GM20431 (cell line): ENCODE measurements around the gene TNKS1BP1.

Experiments
- in situ Hi-C: fragments of 300-500 bp; cut with MseI, MboI; formaldehyde crosslinking; loops from one replicate; pipeline ENCODE4 v1.15.0; 2020; ENCODE audit warnings: low sequenced_read_pairs; ENCODE audit not compliant: unreplicated experiment

Gene TNKS1BP1

DNA sequence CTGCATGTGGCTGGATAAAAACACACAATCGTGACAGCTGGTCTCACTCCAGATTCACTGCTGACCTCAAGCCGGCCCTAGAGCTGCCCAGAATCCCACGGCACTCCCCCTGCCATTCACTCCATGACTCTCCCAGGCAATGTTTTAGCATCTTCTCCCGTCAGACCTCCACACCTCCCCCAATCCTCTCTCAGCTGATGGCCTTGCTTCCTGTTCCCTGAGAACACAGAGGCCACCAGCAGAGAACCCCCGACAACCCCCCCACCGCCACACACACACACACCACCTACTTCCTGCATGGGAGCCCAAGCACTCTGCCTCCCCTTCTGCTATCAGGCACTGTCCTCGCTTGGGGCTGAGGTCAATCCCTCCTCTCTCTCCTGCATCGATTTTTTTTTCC, 9.3 kb downstream of the TNKS1BP1 start:
- in situ Hi-C loops = no loop called here

DNA sequence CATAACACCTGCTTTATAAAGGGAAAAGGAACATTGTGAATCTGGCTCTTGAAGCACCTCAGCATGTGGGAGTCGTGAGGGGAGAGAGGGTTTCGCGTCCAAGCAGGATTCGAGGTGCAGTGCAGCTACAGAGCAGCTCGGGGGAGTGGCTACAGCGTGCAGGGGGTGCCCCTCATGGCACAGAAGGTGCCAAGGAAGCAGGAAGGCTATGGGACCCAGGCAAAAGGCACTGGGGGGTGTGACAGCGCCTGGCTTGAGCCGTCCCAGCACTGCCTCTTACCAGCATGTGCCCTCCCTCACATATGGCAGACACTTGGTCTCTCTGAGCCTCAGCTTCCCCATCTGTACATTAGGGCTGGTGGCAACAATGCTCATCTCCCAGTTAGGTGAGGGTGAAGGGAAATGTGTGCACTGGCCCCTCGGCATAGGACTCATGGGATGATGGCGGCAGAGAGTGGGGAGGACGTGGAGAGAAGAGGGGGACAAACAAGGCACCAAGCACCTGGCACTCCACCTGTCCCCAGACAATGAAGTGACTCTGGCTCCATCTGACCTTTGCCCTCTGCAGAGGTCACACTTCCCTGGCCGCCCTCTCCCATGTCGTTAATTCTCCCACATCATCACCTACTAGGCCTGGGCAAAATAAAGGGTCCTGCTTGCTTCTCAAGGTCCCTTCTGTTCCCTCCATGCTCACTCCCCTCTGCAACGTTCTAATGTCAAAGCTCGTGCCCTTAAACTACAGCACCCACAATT, 10.4 kb downstream of the TNKS1BP1 start:
- in situ Hi-C loops = no loop called here

DNA sequence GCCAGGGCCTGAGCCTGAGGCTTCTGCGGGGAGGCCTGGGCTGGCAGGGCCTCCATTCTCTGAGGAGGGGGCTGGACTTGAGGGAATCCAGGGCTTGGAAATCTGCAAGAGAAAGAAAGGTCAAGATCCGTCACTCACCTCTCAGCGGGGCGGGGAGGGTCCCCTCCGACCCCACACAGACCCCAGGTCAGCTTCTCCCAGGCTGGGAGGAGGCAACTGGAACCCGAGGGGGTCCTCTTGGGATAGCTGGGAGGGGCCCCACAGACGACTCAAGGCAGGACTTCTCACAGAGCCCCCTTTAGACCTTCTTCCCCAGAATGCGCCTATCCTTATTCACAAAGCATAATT, 11.0 kb downstream of the TNKS1BP1 start:
- in situ Hi-C loops = no loop called here

DNA sequence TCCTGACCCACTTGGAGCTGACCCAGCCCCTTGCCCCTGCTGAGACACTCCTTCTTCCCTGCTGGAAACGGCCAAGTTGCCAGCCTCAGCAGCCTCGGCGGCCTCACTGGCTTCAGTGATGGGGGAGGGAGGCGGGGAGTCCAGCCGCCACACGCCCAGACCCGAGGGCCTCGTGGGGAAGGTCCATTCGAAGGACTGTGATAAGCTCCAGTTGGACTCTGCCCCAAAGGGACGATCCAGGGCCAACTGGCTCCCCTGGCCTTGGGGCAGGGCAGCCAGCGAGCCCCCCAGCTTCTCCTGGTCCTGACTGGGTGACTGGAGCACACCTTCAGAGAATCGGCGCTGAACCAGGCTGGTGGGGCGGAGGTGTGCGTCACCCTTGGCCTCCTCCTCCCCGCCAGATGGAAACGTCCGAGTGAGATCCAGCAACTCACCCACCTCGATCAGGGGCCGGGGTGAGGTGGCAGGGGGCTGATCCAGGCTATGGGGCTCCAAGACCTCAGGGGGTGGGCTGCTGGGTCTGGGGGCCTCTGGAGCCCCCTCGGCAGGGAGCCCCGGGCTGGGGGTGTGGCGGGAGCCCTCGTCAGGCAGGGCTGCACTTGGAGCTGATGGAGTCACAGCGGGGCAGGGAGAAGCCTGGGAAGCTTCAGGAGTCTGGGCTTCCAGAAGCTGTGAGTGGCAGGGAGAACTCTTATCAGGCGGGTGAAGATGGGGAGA, 11.5 kb downstream of the TNKS1BP1 start:
- in situ Hi-C loops = no loop called here

DNA sequence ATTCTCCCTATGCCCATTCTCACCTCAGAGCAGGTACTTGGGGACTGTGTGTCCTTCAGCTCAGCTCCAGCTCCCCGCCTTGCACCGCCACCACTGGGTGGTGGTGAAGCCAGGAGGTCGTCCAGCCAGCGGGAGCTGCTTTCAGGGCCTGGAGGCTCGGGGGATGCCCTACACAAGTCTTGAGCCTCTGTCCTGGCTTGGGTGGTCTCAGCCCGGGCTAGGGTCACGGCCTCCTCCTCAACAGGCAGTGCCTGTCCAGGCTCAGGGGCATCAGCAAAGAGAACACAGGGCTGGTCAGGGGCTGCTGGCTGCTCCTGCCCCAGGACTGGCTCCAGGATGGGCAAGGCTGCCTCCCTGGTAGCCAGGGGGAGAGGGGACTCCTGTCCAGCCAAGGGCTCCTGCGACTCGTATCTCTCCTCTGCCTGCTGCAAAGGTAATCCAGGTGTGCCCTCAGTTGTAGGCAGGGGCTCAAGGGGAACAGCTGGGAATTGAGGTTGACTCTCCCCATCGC, 12.2 kb downstream of the TNKS1BP1 start:
- in situ Hi-C loops = no loop called here

DNA sequence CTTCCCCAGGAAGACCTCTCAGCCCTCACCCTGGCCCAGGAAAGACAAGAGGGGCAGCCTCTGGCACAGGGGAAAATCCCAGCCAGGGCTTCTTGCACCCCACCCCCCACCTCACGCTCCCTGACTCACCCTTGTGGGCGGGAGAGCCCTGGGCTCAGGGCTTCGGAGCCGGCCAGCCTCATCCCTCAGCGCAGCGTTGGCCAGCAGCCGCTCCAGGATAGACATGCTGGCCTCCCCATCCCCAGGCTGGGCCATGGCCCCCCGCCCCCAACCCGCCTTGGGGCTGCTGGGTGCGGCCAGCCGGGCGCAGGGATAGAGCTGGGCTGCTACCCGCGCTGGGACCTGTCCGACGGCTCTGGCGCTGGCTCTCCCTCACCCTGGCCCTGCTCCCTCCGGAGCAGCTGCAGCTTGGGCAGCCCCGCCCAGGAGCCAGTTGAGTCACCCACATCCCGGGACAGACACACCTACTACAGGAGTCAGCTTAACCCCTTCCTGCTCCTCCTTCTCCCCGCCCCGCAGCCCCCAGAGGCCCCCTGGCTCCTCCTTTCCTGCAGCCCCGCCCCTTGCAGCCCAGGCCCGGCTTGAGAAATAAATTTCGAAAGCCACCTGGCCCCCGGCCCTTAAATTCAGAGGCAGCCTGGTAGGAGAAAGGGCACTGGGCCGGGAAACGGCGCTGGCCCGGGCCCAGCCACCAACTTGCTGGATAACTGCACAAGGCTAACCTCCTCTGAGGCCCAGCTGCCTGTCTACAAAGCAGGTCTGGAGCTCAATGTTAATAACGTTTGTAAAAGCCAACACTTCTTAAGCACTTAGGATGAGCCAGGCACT, 13.4 kb downstream of the TNKS1BP1 start:
- in situ Hi-C loops = no loop called here

DNA sequence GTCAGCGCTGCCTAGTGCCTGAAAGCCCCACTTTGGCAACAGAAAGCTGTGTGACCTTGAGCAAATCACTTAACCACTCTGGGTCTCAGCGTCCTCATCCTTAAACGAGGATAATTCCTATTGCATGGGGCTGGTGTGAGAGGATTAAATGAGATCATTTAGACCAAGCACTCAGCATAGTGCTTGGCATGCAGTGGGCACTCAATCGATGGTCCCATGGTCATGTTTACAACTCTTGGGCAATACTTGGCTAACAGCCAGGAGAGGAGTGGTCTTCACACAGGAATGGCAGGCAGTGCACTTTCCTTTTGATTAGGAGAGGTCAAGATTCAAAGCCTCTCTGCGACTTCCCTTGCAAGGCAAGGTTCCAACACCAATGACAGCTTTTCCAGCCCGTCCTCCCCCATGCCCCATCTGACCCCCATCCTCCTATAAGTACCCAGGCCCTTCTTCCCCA, 14.1 kb downstream of the TNKS1BP1 start:
- in situ Hi-C loops = no loop called here

DNA sequence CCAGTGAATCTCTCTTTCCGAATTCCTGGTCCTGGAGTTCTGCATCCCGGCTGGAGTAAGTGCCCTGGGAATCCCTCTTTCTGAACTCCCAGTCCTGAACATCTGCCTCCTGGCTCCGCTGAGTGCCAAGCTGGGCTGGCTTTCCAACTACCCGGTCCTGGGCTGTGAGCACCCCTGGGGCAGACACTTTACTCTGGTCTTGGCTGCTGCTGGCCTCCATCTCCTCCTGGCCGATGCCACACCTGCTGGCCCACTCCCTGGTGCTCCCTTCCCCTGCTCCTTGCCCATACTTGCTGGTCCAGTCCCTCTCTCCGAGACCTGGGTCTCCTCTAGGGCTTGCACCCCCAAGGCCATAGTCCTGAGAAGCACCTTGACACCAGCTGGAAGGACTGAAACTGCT, 14.7 kb downstream of the TNKS1BP1 start:
- in situ Hi-C loops = no loop called here

DNA sequence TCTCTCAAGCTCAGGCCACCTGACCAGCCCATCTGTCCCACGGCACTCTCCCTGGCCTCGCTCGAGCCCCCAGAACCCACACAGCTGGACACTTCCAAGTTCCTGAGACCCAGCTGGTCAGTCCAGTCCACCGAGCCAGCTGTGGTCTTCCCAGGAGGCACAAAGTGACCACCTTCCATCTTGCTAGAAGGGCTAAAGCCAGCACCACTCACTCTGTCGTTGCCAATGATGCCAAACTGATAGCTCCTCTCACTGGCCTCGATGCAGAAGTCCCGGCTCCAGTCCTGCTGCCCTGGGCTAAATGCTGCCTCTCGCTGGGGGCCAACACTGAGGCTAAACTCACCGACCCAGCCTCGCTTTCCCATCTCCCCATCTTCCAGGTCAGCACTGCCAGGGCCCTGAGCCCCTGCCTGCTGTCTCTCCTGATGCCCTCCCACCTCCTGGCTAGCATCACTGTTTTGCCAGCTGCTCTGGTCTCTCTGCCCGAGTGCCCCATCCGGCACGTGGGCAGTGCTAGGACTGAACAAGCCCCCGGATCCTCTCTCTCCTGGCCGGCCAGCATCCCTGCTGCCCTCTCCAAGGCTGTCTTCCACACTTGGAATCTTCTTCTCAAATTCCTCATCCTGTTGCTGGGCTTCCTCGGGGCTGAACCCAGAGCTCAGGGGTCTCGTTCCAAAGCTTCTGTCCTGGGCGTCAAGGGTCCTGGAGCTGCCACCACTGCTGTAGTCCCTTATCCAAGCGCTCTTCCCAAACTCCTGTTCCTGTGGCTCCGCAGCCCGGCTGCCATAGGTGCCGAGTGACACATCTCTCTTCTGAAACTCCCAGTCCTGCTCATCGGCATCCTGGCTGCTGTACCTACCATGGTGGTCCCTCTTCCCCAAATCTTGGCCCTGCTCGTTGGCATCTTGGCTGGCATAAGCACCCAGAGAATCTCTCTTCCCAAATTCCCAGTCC, 15.4 kb downstream of the TNKS1BP1 start:
- in situ Hi-C loops = no loop called here

DNA sequence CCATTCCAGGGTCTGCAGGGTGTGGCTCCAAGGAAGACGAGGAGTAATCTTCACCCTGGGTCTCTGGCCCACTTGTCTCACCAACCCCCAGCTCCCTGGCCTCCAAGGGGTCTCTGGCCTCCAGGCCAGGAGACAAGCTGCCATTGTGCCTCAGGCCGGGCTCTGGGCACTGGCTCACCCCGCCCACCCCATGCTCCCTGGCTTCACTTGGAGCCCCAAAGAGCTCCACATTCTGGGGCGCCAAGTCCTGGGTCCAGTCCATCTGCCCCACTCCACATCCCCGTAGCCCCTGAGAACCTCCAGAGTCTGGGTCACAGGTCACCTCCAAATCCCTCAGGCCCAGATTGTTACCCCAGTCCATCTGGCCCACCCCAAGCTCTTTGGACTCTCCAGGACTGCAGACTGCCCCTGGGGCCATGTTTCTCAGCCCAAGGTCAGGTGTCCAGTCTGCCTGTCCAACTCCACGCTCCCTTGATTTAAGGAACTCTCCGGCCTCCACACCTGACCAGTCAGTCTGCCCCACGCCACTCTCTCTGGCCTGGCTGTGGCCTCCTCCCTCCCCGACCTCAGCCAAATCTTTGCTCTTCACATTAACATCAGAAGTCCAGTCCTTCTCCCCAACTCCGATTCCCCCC, 16.2 kb downstream of the TNKS1BP1 start:
- in situ Hi-C loops = no loop called here

DNA sequence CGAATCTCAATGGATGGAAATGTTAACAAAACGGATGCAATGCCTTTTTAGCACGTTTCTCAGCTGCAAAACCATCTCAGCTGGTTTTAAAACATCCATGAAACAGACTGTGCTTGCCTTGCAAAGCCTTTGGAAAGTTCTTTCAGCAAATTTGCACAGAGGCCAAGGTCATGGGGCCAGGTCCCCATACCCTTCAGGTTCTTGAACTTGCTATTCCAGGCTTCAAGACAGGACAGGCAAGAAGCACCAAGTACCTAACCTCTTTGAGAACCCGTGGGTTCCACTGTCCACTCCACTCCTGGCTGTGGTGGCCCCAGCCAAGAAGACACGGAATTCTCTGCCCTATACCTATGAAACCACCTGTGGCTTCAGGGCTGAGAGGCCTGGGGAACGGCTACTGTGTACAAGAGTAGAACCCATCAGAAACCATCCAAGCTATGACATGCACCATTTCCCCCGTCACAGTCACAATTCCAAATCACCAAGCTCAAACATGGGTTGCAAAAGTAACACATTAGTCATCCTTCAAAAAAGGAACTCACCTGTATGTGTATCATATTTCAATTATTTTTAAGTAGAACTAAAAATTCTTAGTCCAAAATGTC, 17.0 kb downstream of the TNKS1BP1 start:
- in situ Hi-C loops = no loop called here

DNA sequence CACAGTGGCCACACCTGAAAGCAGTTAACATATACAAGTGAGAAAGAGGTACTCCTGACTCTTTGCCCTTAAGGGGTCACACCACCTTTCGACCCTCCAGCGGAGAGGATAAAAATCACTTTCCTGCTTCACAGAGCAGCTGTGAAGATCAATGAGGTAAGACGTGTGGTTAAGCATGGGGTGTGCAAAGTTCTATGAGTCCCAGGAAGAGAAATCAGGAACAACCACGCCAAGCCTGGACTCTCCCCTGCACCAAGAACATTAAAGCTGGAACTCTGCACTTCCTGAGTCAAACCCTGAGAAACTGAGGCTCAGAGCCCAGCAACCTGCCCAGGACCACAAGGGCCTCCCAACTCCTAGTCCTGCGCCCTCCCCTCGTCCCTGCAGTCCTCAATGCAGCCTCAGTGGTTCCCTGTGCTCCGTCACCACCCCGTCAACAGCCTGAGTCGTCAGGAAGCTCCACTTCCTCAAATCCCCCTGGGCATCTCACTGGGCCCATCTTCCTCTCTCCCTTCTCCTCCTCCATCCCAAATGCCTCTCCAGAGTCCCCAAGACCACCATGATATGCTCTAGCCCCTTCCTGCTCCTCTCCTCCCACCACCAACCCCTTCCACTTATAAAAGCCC, 17.7 kb downstream of the TNKS1BP1 start:
- in situ Hi-C loops = no loop called here

DNA sequence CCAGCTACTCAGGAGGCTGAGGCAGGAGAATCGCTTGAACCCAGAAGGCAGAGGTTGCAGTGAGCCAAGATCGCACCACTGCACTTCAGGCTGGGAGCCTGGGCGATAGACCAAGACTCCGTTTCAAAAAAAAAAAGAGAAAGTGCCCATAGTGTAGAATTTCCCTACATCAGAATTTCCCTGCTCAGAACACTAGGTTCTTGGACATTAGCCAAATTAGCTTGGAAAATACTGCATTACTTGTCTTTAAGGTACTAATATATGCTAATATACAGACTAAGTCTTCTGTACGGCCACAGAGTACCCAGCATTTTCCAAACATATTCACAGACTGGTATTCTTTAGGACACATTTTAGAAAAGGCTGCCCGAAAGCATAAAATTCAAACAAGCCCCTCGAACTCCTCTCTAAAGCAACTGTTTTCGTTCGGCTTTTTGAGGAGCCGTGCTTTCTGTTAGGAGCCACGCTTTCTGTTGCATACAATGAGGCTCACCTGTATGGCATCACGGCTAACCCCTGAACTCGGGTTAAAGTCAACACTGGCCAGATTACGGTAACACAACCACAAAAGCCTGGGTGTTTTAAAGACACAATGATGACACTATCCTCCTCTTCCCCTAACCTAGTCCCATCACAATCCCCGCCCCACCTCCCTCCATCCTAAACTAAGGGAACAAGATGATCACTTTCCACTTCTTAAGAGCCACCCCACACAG, 18.4 kb downstream of the TNKS1BP1 start:
- in situ Hi-C loops = no loop called here

DNA sequence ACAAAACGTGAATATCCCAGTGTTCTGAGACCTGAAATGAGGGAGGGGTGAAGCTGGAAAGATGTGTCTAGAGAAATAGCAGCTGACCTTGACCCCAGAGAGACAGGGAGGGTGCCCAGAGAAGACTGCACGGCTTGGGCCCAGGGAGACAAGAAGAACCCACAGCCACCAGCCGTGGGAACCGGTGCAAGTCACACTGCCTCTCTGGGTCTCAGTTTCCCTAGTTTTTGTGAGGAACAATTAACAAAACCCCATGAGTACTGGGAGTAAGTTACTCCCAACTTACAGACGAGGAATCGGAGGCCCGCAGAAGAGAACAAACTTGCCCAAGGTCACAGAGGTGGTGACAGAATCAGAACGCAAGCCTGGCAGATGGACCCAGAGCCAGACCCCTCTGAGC, 19.2 kb downstream of the TNKS1BP1 start:
- in situ Hi-C loops = no loop called here

DNA sequence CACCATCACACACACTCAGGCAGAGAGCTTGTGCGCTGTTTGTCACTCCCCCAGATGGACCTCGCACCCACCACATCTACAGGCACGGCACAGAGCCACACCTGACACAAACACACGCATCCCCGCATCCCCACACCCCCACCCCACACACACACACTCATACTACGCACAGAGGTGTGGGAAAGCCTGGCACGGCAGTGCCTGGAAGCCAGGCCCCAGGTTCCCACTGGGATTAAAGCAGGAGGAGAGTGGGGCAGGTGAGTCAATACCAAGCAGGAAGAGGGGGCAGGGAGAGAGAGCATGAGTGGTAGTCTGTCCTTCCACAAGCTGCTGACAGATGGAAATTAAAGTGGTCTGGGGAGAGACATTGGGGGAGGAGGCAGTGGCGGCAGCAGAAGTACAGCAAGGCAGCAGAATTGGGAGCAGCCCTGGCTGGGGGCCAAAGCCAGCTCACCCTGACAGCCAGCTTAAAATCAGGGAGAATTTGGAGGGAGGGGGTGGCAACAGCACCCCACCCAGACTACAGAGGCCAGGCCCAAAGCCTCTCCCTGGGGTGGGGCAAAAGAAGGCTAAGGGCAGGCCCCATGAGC, 20.7 kb downstream of the TNKS1BP1 start:
- in situ Hi-C loops = no loop called here

DNA sequence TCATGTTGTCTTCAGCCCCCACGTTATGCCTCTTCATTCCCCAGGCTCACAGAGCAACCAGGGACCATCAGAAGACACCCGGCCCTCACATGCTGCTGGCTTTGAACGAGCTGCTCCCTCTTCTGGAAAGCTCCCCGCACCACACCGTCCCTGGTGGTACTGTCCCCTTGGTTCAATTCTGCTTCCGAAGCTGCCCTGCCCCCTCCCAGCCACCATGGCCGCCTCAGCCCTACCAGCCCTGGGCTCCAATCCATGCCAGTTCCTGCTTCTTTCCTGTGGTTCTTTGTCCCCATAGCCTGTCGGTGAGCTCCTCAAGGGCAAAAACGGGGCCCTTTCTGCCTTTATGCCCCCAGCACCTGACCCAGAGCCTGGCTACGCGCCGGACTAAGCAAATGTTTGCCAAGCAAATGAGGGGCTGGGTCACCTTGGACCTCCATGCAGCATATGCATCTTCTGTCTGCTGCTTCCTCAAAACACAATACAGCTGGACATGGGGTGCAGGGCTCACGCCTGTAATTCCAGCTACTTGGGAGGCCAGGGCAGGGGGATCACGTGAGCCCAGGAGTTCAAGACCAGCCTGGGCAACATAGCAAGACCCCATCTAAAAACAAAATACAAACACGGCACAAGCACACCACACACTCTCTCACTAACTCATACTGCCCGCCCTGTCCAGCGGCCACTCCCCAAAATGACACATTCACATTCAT, 21.3 kb downstream of the TNKS1BP1 start:
- in situ Hi-C loops = no loop called here

DNA sequence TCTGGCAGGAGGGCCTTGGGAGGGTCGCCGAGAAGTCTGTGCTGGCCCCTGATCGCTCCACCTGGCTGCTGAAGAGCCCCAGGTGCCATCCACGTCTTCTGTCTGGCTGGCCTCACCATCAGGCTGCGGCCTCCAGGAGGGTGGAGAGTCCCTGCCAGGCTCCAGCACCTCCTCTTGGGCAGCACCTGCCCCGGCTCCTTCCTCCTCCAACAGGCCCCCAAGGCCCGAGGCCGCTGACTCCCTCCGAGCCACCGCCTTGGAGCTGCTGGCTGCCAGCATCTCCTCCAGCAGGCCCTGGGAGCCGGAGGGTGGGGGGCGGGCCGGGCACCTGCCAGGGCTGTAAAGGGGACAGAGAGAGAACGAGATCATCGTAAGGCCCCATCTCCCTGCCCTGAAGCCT, 22.3 kb downstream of the TNKS1BP1 start:
- in situ Hi-C loops = no loop called here
